Activated CD4-positive, alpha-beta T cell treated with anti-CD3 and anti-CD28 coated beads for 48 hours (primary cell): ENCODE results near the gene TECR.
A peak's percentile ranks its signal among the peaks of the same experiment; 100 is the strongest.

ENCODE experiments used
- DNase-seq: peaks from one replicate; pipeline ENCODE4 v3.0.0-alpha.2; 2020

Gene TECR

DNA sequence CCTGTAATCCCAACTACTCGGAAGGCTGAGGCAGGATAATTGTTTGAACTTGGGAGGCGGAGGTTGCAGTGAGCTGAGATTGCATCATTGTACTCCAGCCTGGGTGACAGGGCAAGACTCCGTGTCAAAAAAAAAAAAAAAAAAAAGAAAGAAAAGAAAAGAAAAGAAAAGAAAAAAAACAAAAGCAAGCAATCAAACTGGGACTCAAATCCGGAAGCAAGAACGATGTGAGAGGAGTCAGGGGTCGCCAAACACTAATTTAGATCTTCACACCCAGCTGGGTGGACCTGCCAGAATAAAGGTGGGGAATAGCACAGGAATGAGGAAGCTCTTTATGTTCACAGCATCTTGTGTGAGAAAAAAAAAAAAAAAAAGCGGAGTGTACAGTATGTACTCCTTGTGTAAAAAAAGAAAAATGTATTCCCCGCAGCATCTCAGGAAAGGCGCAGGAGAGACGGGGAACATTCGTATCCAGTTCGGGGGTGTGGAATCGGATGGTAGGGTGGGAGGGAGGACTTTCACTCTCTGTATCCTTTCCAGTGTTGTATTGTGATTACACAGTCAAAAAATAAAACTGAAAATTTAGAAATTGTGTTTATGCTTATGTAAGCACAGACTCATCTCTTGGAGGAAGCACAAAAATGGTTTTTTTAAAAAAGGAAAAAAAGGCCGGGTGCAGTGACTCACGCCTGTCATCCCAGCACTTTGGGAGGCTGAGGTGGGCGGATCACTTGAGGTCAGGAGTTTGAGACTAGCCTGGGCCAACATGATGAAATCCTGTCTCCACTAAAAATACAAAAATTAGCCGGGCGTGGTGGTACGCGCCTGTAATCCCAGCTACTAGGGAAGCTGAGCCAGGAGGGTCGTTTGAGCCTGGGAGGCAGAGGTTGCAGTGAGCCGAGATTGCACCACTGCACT is 18.8 kb upstream of the TECR start:
- DNase-seq, result peak; percentile 34

DNA sequence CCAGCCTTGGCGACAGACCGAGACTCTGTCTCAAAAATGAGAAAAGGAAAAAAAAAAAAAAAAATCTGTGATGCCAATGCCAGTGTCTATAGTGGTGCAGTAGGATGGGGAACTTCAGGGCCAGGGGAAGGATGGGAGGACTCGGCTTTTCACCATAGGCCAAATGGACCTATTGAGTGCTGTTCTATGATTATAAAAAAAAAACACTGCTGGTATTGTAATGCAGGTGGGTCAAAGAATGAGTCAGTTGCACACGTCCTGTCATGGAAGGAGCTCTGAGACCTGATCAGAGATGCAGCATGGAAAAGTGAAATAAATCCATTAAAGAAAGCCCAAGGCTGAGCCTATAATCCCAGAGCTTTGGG is 18.2 kb upstream of the TECR start:
- DNase-seq, result no peak

- no peak for DNase-seq
Observed at GRCh38 chr19:14512406-14512961, 16.9 kb upstream of the TECR start.

DNA sequence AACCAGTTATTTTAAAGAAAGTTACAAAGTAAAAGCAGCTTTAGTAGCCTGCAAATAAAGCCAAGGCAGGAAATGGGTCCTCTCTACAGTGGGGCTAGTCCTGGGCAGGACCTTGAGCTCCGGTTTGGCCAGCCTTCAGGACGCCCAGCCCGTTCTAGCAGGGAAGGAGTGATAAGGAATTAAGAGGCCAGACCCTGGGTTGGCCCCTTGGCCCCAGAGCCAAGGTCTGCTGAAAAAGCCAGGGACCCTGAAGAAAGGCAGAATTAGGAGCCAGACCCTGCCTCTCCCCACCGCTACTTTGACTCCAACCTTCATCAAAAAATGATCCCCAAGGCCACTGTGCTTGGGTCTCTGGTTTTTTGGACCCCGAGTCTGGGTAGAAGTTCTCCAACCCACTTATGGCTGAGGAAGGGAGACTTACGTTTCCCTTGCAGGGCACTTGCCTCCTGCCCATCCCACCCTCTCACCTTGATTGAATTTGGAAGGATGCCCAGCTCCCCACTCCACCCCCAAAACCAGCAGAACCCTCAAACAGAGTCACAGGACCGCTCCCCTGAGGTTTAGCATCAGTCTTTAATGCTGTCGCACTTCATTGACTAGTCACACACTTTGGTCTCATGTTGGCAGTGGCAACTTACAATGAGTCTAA is 15.1 kb upstream of the TECR start:
- DNase-seq, result no peak

DNA sequence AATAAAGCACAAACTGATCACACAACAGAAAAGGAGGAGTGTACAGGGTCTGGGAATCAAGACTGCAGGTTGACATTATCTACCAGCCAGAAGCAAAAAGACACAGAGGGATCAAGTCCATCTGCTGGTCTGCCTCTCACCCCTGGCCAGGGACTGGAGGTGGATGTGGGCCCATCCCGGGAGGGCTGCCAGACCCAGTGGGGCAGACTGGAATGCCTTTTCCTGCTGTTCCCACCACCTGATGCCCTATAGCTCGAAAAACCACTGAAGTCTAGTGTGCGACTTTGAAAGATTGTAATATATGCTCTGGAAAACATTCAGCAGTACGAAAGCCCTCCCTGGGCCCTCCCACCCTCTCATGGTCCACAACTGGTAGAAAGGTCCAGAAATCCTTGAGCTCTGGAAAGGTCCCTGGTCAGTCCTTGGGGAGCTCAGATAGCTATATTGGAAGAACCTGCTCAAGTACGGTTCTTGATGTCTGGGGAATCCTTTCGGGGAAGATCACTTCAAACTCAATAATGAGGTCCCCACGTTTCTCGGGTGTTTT is 13.8 kb upstream of the TECR start:
- DNase-seq, result no peak

GRCh38 chr19:14516048-14516534 is 13.3 kb upstream of the TECR start:
- no peak for DNase-seq

DNA sequence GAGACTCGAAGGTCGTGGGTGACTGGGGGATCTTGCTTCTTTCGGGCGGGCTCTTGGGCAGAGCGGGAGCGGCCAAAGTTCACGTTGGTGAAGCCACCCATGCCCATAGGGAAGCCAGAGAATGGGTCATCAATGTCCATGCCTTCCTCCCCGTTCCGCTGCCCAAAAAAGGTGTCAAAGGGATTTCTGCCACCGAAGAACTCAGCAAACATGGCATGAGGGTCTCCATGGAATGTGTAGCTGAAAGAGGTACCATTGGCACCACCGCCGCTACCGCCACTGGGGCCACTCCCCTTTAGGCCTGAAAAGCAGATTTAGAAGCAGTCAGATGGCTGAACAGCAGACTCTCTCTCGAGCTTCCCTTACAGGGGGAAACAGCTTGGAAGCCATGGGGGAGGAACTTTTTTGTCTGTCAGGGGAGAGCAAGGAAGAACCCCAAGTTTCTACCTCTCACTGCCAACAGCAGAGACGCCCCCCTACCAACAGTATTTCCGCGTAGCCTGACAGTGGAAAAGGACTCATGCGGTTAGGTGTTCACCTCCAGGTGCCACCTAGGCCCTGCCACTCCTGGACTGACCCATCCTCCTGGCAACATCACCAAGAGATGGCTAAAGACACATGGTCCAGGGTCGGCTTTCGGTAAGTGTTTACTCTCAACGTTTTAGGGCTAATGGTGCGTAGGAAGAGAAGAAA is 12.5 kb upstream of the TECR start:
- no peak for DNase-seq

DNA sequence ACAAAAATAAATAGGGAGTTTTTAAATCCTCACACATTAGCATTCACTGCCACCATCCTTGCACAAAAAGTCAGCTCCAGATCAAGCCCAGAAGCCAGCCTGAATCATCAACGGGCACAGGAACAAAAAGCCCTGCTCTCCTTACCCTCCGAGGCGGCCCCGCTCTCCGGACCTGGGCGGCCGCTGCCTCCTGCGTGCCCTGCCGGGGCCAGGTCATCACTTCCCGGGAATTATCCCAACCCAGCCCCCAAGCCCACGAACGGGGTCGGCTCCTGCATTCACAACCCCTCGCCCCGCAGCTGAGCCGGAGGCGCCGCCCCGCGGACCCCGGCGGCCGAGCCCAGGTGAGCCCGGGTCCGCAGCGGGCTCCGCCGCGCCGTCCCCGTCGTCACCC is 12.0 kb upstream of the TECR start:
- DNase-seq, result no peak

- DNase-seq, result peak; percentile 68
Observed at GRCh38 chr19:14517840-14518505, 11.4 kb upstream of the TECR start, which contains the start of gene DNAJB1. DNAJB1 (minus strand) TSS chr19:14518397; CDS start chr19:14518349, 48 bp downstream.

- no peak for DNase-seq
Observed at GRCh38 chr19:14519245-14519859, 10.0 kb upstream of the TECR start.

DNA sequence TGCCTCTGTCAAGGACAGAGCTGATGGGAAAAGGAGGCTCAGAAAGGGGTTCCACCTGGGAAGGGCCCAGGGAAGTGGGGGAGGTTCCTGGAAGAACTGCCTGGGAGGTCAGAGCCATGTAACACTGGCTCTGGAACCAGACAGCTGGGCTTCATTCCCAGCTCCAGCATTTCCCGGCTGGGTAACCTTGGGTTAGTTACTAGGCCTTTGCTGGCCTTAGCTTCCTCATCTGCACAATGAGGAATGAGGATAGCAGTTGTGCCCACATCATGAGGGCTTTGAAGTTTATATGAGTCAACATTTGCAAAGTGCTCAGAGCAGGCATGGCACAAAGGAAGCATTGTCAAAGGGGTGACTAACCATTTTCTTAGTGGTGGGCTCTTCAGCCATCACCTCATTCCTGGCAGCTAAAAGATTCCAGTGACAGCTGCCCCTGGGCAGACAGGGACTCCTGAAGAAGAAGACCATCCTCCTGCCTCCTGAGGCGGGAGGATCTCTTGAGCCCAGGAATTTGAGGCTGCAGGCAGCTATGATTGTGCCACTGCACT is 9.5 kb upstream of the TECR start:
- peak; percentile 32 for DNase-seq

DNA sequence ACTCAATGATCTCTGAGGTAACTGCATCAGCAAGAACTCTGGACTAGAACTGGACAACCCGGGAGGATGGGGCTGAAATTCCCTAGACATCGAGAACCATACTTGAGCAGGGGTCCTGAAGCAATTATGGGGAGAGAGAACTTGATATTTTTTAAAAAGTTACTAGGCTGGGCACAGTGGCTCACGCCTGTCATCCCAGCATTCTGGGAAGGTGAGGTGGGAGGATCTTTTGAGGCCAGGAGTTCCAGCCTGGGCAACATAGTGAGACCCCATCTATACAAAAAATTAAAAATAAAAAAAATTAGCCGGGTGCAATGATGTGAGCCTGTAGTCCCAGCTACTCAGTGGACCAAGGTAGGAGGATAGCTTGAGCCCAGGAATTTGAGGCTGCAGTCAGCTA is 8.9 kb upstream of the TECR start:
- DNase-seq, result no peak

DNA sequence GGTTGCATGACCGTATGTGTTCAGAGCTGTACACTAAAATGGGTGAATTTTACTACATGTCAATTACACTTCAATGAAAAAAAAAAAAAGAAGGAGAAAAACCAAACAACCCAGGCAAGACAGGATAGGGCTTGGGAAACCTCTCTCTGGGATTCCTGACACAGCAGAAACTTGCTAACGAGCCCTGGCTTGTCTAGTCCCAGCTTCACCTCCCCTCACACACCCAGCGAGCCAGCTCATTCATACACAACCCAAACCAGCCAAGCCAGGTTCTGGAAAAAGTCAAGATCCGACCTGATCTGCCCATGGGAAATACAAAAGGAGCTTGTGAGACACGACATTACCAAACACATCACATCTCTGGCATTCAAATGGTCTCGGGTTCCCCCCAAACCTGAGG is 3.7 kb upstream of the TECR start:
- DNase-seq, result no peak

- no peak for DNase-seq
Observed at GRCh38 chr19:14526423-14526822, 3.0 kb upstream of the TECR start.

DNA sequence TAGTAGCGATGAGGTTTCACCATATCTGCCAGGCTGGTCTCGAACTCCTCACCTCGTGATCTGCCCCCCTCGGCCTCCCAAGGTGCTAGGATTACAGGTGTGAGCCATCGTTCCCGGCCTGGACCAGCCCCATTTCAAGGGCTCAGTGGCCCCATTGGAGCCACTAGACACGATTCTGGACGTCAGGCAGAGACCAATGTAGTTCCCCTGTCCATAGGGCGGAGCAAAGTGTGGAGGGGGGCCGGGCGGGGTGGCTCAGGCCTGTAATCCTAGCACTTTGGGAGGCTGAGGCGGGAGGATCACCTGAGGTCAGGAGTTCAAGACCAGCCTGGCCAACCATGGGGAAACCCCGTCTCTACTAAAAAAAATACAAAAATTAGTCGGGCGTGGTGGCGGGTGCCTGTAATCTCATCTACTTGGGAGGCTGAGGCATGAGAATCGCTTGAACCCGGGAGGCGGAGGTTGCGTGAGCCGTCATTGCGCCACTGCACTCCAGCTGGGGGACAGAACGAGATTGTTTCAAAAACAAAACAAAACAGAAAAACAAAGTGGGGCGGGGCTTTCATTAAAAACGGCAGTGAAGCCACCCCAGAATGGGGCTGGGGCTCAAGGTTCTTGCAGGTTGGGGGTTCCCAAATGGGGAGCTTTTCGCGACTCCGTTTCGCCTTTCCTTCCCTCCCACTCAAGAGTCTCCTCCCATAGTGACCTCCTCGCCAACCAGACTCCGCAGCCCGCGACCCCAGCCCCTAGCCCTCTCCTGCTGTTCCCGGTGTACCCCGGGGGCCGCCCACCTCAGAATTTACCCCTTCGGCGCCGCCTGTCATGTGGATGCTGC is 758 bp upstream of the TECR start:
- DNase-seq, result no peak

DNA sequence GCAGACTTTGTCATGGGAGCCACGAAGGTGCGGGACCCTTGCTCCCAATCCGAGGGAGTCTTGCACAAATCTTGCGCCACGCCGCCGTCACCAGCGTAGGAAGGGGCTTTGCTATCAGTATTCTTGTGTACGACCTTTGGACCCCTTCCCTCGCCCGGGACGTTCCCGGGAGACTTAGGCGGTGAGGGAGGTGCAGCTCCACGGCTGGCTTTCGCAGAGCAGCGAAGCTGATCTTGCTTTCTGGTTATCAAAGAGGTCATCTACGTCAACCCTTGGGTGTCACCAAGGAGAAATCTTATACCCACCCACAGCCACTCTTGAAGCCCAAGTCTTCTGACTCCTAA is 583 bp downstream of the TECR start:
- no peak for DNase-seq

DNA sequence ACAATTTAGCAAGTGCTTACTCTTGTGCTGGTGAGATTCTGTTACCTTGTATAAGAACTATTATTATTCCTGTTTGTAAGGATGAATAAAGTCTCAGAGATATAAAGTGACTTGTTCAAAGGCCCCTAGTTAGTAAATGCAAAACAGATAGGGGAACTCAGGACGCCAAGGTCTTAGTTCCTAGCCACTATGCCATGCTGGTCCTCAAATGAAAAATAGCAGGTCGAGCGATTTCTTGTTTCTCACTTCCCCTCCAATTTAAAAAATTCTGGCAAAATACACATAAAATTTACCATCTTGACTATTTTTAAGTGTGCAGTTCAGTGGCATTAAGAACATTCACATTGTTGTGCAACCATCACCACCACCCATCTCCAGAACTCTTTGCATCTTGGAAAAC is 1.1 kb downstream of the TECR start:
- no peak for DNase-seq

DNA sequence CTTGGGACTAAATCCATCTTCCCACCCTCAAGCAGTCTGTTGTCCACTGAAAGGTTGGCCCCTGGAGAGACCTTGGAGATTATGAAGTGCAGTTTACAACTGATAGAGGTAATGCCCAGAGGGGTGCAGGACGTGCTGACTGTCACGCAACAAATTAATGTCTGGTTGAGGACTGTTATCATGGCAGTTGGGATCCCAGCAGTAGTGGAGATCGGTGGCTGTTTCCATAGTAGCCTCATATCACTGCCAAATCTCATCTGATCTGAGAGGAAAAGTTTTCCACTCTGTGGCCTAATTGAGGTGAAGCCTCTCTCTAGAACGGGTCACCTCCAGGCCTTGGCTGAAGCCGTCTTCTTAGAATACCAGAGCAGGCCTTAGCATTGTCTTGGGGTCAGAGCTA is 4.1 kb downstream of the TECR start:
- DNase-seq, result no peak

- DNase-seq, result peak; percentile 73
Observed at GRCh38 chr19:14536926-14537692, 7.7 kb downstream of the TECR start.
